ENCODE results near the gene TAL1.

GRCh38 chr1:47207803-47208373, 24.1 kb downstream of the TAL1 start:
- TF ChIP-seq CTCF (IDR thresholded peaks at IDR 0.05) (no peak), EZH2phosphoT487 (IDR thresholded peaks at IDR 0.05) (no peak)
